H1 (cell line): Measurements from ENCODE around the gene SLC30A10. TPM values are rescaled to one million over a fixed set of nuclear protein-coding genes. Genes with fewer than 3 reads are reported as not detected.

Experiments used
- CTCF ChIA-PET: fragments of 300-600 bp; sonication (Branson Sonifier 250); formaldehyde crosslinking; loops from one replicate; lab custom pipeline; 2021; ENCODE audit not compliant: partially characterized antibody; lab: Charles Lee
- POLR2A ChIA-PET: fragments of 300-600 bp; sonication (Branson Sonifier 250); formaldehyde crosslinking; loops from one replicate; lab custom pipeline; 2021; ENCODE audit warnings: inconsistent platforms; ENCODE audit not compliant: partially characterized antibody; lab: Charles Lee
- DNase-seq, 2 experiments: peaks; one replicate each; pipeline versions ENCODE4 v3.0.0 to v3.0.0-alpha.2; 2010 to 2022; ENCODE audit warnings: low spot score in 2 of 2, low read depth in 1 of 2, mixed read lengths in 1 of 2
- FAIRE-seq: peaks from 2 replicates; lab custom pipeline; 2011; peaks lifted over from hg19 to GRCh38; lab: Jason Lieb, UNC
- H2AFZ ChIP-seq: 2 replicates; pipeline ENCODE4 v1.8.1; 2012; ENCODE audit warnings: low read length, inconsistent platforms
- H2AK5ac ChIP-seq: 2 replicates; pipeline ENCODE4 v1.6.1; 2013; ENCODE audit warnings: low read depth, low read length
- H2BK120ac ChIP-seq: replicated peaks from 2 replicates; pipeline ENCODE3; 2013; ENCODE audit warnings: low read depth, low read length, inconsistent platforms
- H2BK12ac ChIP-seq: 2 replicates; pipeline ENCODE4 v1.6.1; 2013; ENCODE audit warnings: low read depth, low read length
- H2BK15ac ChIP-seq: 2 replicates; pipeline ENCODE4 v1.6.1; 2013; ENCODE audit warnings: low read length
- H2BK20ac ChIP-seq: 2 replicates; pipeline ENCODE4 v1.6.1; 2013; ENCODE audit warnings: low read length
- H2BK5ac ChIP-seq: 2 replicates; pipeline ENCODE4 v1.6.1; 2013; ENCODE audit warnings: low read depth, low read length
- H3K14ac ChIP-seq: 2 replicates; pipeline ENCODE4 v1.6.1; 2013; ENCODE audit warnings: inconsistent platforms; ENCODE audit not compliant: insufficient read length
- H3K18ac ChIP-seq: 2 replicates; pipeline ENCODE4 v1.6.1; 2013; ENCODE audit warnings: low read length; ENCODE audit errors: extremely low read depth
- H3K23ac ChIP-seq: 2 replicates; pipeline ENCODE4 v1.6.1; 2013; ENCODE audit warnings: inconsistent platforms; ENCODE audit not compliant: insufficient read length
- H3K23me2 ChIP-seq: 2 replicates; pipeline ENCODE4 v1.6.1; 2013; ENCODE audit warnings: low read depth, low read length
- H3K27ac ChIP-seq: 2 replicates; pipeline ENCODE4 v1.6.1; 2011; ENCODE audit warnings: low read depth, low read length, inconsistent platforms
- H3K27me3 ChIP-seq, 4 experiments: replicated peaks in 1 of 4; 1 replicate in 1 of 4; 2 replicates in 3 of 4; pipeline versions ENCODE4 v1.6.1 to v1.8.1; 2011 to 2013; ENCODE audit warnings: low read length in 3 of 4, mild to moderate bottlenecking in 3 of 4, inconsistent platforms in 2 of 4, mixed read lengths in 2 of 4, moderate library complexity in 1 of 4; ENCODE audit not compliant: control insufficient read depth in 3 of 4, insufficient read depth in 3 of 4; ENCODE audit errors: extremely low read depth in 1 of 4
- H3K36me3 ChIP-seq, 4 experiments: 2 replicates each; pipeline versions ENCODE4 v1.6.1 to v1.8.1; 2011 to 2013; ENCODE audit warnings: mild to moderate bottlenecking in 4 of 4, low read length in 3 of 4, moderate library complexity in 2 of 4, control low read depth in 1 of 4, inconsistent platforms in 1 of 4; ENCODE audit not compliant: insufficient read depth in 4 of 4, control insufficient read depth in 2 of 4
- H3K4ac ChIP-seq: replicated peaks from 2 replicates; pipeline ENCODE3; 2013; ENCODE audit warnings: low read length, low read depth, mixed read lengths, inconsistent platforms; ENCODE audit not compliant: insufficient read length
- H3K4me1 ChIP-seq, 4 experiments: replicated peaks in 1 of 4; 1 replicate in 1 of 4; 2 replicates in 3 of 4; pipeline versions ENCODE4 v1.6.1 to v1.8.1; 2011 to 2013; ENCODE audit warnings: low read length in 3 of 4, inconsistent platforms in 2 of 4, mixed read lengths in 1 of 4; ENCODE audit not compliant: insufficient read depth in 4 of 4, control insufficient read depth in 3 of 4
- H3K4me2 ChIP-seq, 2 experiments: 2 replicates each; pipeline versions ENCODE4 v1.6.1 to v1.8.1; 2011 to 2013; ENCODE audit warnings: low read depth in 2 of 2, low read length in 2 of 2, control low read depth in 1 of 2, inconsistent platforms in 1 of 2, mild to moderate bottlenecking in 1 of 2; ENCODE audit not compliant: insufficient read depth in 1 of 2
- H3K4me3 ChIP-seq, 4 experiments: fragments of 200-600, 300-600 bp in 1 of 4; sonication (generic), shearing (Covaris generic), sonication (Bioruptor Twin) in 1 of 4; 2 replicates each; pipeline versions ENCODE4 v1.5.1 to v1.8.1; 2011 to 2016; ENCODE audit warnings: low read length in 4 of 4, low read depth in 3 of 4, control low read depth in 2 of 4, inconsistent platforms in 2 of 4, mild to moderate bottlenecking in 2 of 4, mixed read lengths in 1 of 4, moderate library complexity in 1 of 4; ENCODE audit not compliant: insufficient read depth in 2 of 4; ENCODE audit errors: extremely low read depth in 1 of 4
- H3K56ac ChIP-seq: replicated peaks from 2 replicates; pipeline ENCODE3; 2013; ENCODE audit warnings: low read depth, mild to moderate bottlenecking, mixed read lengths, low read length, inconsistent platforms; ENCODE audit not compliant: insufficient read length
- H3K79me1 ChIP-seq: 2 replicates; pipeline ENCODE4 v1.6.1; 2013; ENCODE audit warnings: low read depth, low read length, control low read depth
- H3K79me2 ChIP-seq, 2 experiments: 2 replicates each; pipeline versions ENCODE4 v1.6.1 to v1.8.1; 2012 to 2013; ENCODE audit warnings: low read length in 2 of 2, mild to moderate bottlenecking in 2 of 2, inconsistent platforms in 1 of 2; ENCODE audit not compliant: insufficient read depth in 2 of 2, control insufficient read depth in 1 of 2
- H3K9ac ChIP-seq, 4 experiments: replicated peaks in 1 of 4; 1 replicate in 1 of 4; 2 replicates in 3 of 4; pipeline versions ENCODE4 v1.6.1 to v1.8.1; 2011 to 2013; ENCODE audit warnings: low read depth in 3 of 4, low read length in 3 of 4, control low read depth in 2 of 4, mild to moderate bottlenecking in 2 of 4, moderate library complexity in 2 of 4, inconsistent platforms in 1 of 4; ENCODE audit errors: extremely low read depth in 1 of 4
- H3K9me3 ChIP-seq, 2 experiments: 2 replicates each; pipeline versions ENCODE4 v1.6.1 to v1.8.1; 2012 to 2013; ENCODE audit warnings: mild to moderate bottlenecking in 2 of 2, moderate library complexity in 2 of 2, control low read depth in 1 of 2, inconsistent platforms in 1 of 2, low read depth in 1 of 2, low read length in 1 of 2, mixed read lengths in 1 of 2; ENCODE audit not compliant: insufficient read depth in 2 of 2
- H4K20me1 ChIP-seq, 2 experiments: replicated peaks in 1 of 2; 2 replicates each; pipeline versions ENCODE3 to v1.8.1; 2011 to 2013; ENCODE audit warnings: inconsistent platforms in 2 of 2, low read length in 2 of 2, mild to moderate bottlenecking in 1 of 2; ENCODE audit not compliant: insufficient read depth in 2 of 2, control insufficient read depth in 1 of 2
- H4K5ac ChIP-seq: 2 replicates; pipeline ENCODE4 v1.6.1; 2013; ENCODE audit warnings: low read length, low read depth, mixed read lengths, inconsistent platforms; ENCODE audit not compliant: insufficient read length
- H4K8ac ChIP-seq: 2 replicates; pipeline ENCODE4 v1.8.0; 2013; ENCODE audit warnings: mild to moderate bottlenecking, moderate library complexity, low read length, inconsistent platforms; ENCODE audit not compliant: insufficient read depth; ENCODE audit errors: extremely low read depth
- H4K91ac ChIP-seq: replicated peaks from 2 replicates; pipeline ENCODE3; 2013; ENCODE audit warnings: low read length, mixed read lengths, inconsistent platforms; ENCODE audit not compliant: insufficient read length
- ASH2L ChIP-seq: fragments of 200-600, 300-600 bp; sonication (generic); IDR thresholded peaks from one replicate; pipeline ENCODE4 v1.7.1; 2017; ENCODE audit warnings: low read length
- EP300 ChIP-seq, 2 experiments: IDR thresholded peaks; 1 replicate in 1 of 2; 2 replicates in 1 of 2; pipeline ENCODE4 v1.6.1; 2011 to 2012; ENCODE audit warnings: low read depth in 2 of 2, low read length in 2 of 2, mild to moderate bottlenecking in 2 of 2, borderline replicate concordance in 1 of 2, inconsistent platforms in 1 of 2, moderate library complexity in 1 of 2
- JUN ChIP-seq: IDR thresholded peaks from 2 replicates; pipeline ENCODE4 v1.6.1; 2011; ENCODE audit warnings: low read depth, mild to moderate bottlenecking, improper control_type of control experiment, low read length
- KDM1A ChIP-seq: fragments of 200-600, 300-600 bp; sonication (generic); IDR thresholded peaks from 2 replicates; pipeline ENCODE4 v1.7.1; 2016; ENCODE audit warnings: mild to moderate bottlenecking, low read length, borderline replicate concordance
- PHF8 ChIP-seq: fragments of 200-600 bp; sonication (generic); conservative IDR thresholded peaks from 2 replicates; pipeline ENCODE4 v1.7.1; 2012; ENCODE audit warnings: low read depth, mild to moderate bottlenecking, inconsistent platforms, low read length, moderate library complexity
- RNF2 ChIP-seq: fragments of 200-900, 300-1000 bp; sonication (generic); IDR thresholded peaks from 2 replicates; pipeline ENCODE4 v1.7.1; 2016; ENCODE audit warnings: borderline replicate concordance, low read depth, mild to moderate bottlenecking, antibody characterized with exemption, low read length; ENCODE audit not compliant: poor library complexity, severe bottlenecking; ENCODE audit errors: missing control alignments
- SIRT6 ChIP-seq: IDR thresholded peaks from one replicate; pipeline ENCODE4 v1.7.1; 2012; ENCODE audit warnings: low read length, inconsistent platforms
- SP1 ChIP-seq: IDR thresholded peaks from 2 replicates; pipeline ENCODE4 v1.6.1; 2011; ENCODE audit warnings: low read depth, low read length
- TAF7 ChIP-seq: optimal IDR thresholded peaks from 2 replicates; pipeline ENCODE3; 2011; ENCODE audit warnings: low read depth, mild to moderate bottlenecking, inconsistent platforms, low read length, moderate library complexity, borderline replicate concordance
- YY1 ChIP-seq: IDR thresholded peaks from 2 replicates; pipeline ENCODE4 v1.6.1; 2011; ENCODE audit warnings: low read depth, mild to moderate bottlenecking, low read length
- WGBS, 2 experiments: shearing (Covaris generic) in 1 of 2; methylation state at CpG; one replicate each; pipeline versions ENCODE4 v1.1.6 to v1.1.7; 2013 to 2015; ENCODE audit warnings: low lambda C conversion rate in 2 of 2, mixed read lengths in 2 of 2, inconsistent platforms in 1 of 2, low coverage in 1 of 2, missing lambda C conversion rate in 1 of 2; ENCODE audit not compliant: insufficient replicate concordance in 2 of 2, insufficient coverage in 1 of 2, insufficient read length in 1 of 2; ENCODE audit errors: extremely low coverage in 1 of 2, missing lambda C conversion rate in 1 of 2; 5-methylcytosine and 5-hydroxymethylcytosine counted together
- polyA plus RNA-seq, 7 experiments: library from polyadenylated mRNA; depleted of rRNA in 3 of 7; stranded (reverse) in 5 of 7; unstranded in 2 of 7; fragments of >200 nt in 5 of 7; fragments of 200-250 nt in 2 of 7; gene quantifications; 1 replicate in 5 of 7; 2 replicates in 1 of 7; 4 replicates in 1 of 7; pipeline versions ENCODE4 v1.2.1 to v1.2.3, GENCODE V29; 2011 to 2013; ENCODE audit warnings: missing spikeins in 2 of 7, mixed read lengths in 2 of 7
- total RNA-seq: library from RNA; stranded (reverse); fragmentation: NEBNext Ultra II Directional; extraction: Animal tissue kit (Norgen Biotek cat#: 25700); gene quantifications from 2 replicates; pipeline ENCODE4 v1.2.1, GENCODE V29; 2021

SLC30A10 gene
- total and polyA plus RNA-seq, 2 of the 8 experiments (the other 6 are each of a cell fraction or from before 2014, with no cell fraction given): 0.23 to 0.61 TPM

- H2AFZ ChIP-seq: 0 out of 2 replicates have a peak overlapping the region, but pooled peaks have one; percentile 58
- H3K4me2 ChIP-seq: no peak overlapping the region
- no peak overlapping the region for H3K14ac ChIP-seq
- H4K20me1 ChIP-seq: no peaks in the 10 kb centered on the region
- FAIRE-seq: no peak
- no peak overlapping the region for H4K8ac ChIP-seq
- no peaks in the 10 kb centered on the region for H3K23me2 ChIP-seq
- H3K56ac ChIP-seq: no peak overlapping the region
- no peak overlapping the region for H2BK20ac ChIP-seq
- H3K4me3 ChIP-seq: no peak overlapping the region
- no peaks in the 10 kb centered on the region for H3K79me1 ChIP-seq
- no peaks in the 10 kb centered on the region for H3K79me2 ChIP-seq
- no peak overlapping the region for H3K27ac ChIP-seq
- H2BK5ac ChIP-seq: no peak overlapping the region; the same call in 1 of the 2 replicates
- H3K18ac ChIP-seq: no peak overlapping the region
- H3K4ac ChIP-seq: no peak overlapping the region
- no peak overlapping the region for H2BK12ac ChIP-seq
- no peak overlapping the region for H3K9ac ChIP-seq
- H3K4me1 ChIP-seq: peaks cover 0 to 2% (median under 1%) of the 10 kb centered on the region in 4 experiments; a peak in 1 of 7 replicates
- no peaks in the 10 kb centered on the region for H3K27me3 ChIP-seq
- H4K5ac ChIP-seq: no peak overlapping the region
- H3K36me3 ChIP-seq: no peaks in the 10 kb centered on the region
- CTCF ChIA-PET: no interaction called here
- H3K23ac ChIP-seq: no peak overlapping the region
- H2BK15ac ChIP-seq: no peak overlapping the region
- H2AK5ac ChIP-seq: no peak overlapping the region
- POLR2A ChIA-PET: no interaction called here
- no peaks in the 10 kb centered on the region for H3K9me3 ChIP-seq
- H2BK120ac ChIP-seq: no peak overlapping the region
- 93% methylated on average over 1 of the region's 1 CpG; no CpG with 5 or more reads in 1 of the 2 experiments for WGBS, 2 experiments
- no peak for DNase-seq
- H4K91ac ChIP-seq: no peak overlapping the region
- TF ChIP-seq SP1 (no peak), TAF7 (no peak), SIRT6 (no peak), YY1 (no peak), ASH2L (no peak), PHF8 (no peak), RNF2 (no peak), JUN (no peak), KDM1A (no peak), EP300 (IDR thresholded peaks at IDR 0.05; ENCODE audit: borderline replicate concordance in 1 of 2, low read depth in 2 of 2, low read length in 2 of 2) (no peak)
Observed at GRCh38 chr1:219900201-219900600, 28.2 kb downstream of the SLC30A10 start.
